ACC112 (cell line): Measurements from ENCODE around the gene COL4A3.

Source experiments
- H2AFZ ChIP-seq: fragments of 200-600 bp; sonication (generic); one replicate; pipeline ENCODE4 v1.6.0; 2017; ENCODE audit warnings: antibody characterized with exemption, low read length; ENCODE audit not compliant: unreplicated experiment
- H3K27ac ChIP-seq: fragments of 200-600 bp; sonication (generic); 2 replicates; pipeline ENCODE4 v1.5.1; 2014; ENCODE audit warnings: low read depth, mild to moderate bottlenecking, antibody characterized with exemption, low read length, moderate library complexity
- H3K27me3 ChIP-seq: fragments of 200-600 bp; sonication (generic); 2 replicates; pipeline ENCODE4 v1.6.1; 2014; ENCODE audit warnings: mild to moderate bottlenecking, antibody characterized with exemption, low read length, moderate library complexity, mixed read lengths; ENCODE audit not compliant: insufficient read depth
- H3K36me3 ChIP-seq: fragments of 200-600 bp; sonication (generic); 2 replicates; pipeline ENCODE4 v1.6.1; 2016; ENCODE audit warnings: mild to moderate bottlenecking, antibody characterized with exemption, low read length, moderate library complexity, mixed read lengths; ENCODE audit not compliant: insufficient read depth
- H3K4me1 ChIP-seq: fragments of 200-600 bp; sonication (generic); one replicate; pipeline ENCODE4 v1.6.1; 2016; ENCODE audit warnings: low read length, mixed read lengths; ENCODE audit not compliant: insufficient read depth, unreplicated experiment, control insufficient read depth
- H3K4me3 ChIP-seq: fragments of 200-600 bp; sonication (generic); 2 replicates; pipeline ENCODE4 v1.5.1; 2014; ENCODE audit warnings: mild to moderate bottlenecking, low read depth, low read length
- H3K79me2 ChIP-seq: fragments of 200-600 bp; sonication (generic); one replicate; pipeline ENCODE4 v1.6.0; 2016; ENCODE audit warnings: low read length; ENCODE audit not compliant: control insufficient read depth, unreplicated experiment, insufficient read depth

Gene COL4A3

GRCh38 chr2:227134591-227134990 is 29.8 kb upstream of the COL4A3 start:
- Histone ChIP-seq H2AFZ (no peak overlapping the region), H3K27me3 (no peaks in the 10 kb centered on the region), H3K79me2 (no peaks in the 10 kb centered on the region), H3K4me1 (peaks cover 5% of the 10 kb centered on the region), H3K36me3 (no peaks in the 10 kb centered on the region), H3K27ac (no peak overlapping the region), H3K4me3 (no peak overlapping the region)

- no peak overlapping the region for H3K4me3 ChIP-seq
- no peaks in the 10 kb centered on the region for H3K79me2 ChIP-seq
- no peak overlapping the region for H2AFZ ChIP-seq
- H3K27ac ChIP-seq, result no peak overlapping the region
- no peaks in the 10 kb centered on the region for H3K27me3 ChIP-seq
- no peaks in the 10 kb centered on the region for H3K36me3 ChIP-seq
- H3K4me1 ChIP-seq, result peaks cover under 1% of the 10 kb centered on the region
These were observed 23.1 kb upstream of the COL4A3 start for GRCh38 chr2:227141301-227141700.

GRCh38 chr2:227143895-227144294 is 20.5 kb upstream of the COL4A3 start:
- no peak overlapping the region for H3K4me3 ChIP-seq
- no peaks in the 10 kb centered on the region for H3K79me2 ChIP-seq
- no peaks in the 10 kb centered on the region for H3K36me3 ChIP-seq
- no peak overlapping the region for H3K27ac ChIP-seq
- H2AFZ ChIP-seq, result no peak overlapping the region
- H3K27me3 ChIP-seq, result no peaks in the 10 kb centered on the region
- peaks cover 14% of the 10 kb centered on the region for H3K4me1 ChIP-seq

GRCh38 chr2:227146456-227146855 is 18.0 kb upstream of the COL4A3 start:
- Histone ChIP-seq H3K27me3 (no peaks in the 10 kb centered on the region), H3K36me3 (no peaks in the 10 kb centered on the region), H3K79me2 (no peaks in the 10 kb centered on the region), H2AFZ (peak overlapping the region; percentile 48), H3K27ac (peak overlapping the region; percentile 75), H3K4me1 (peaks cover 14% of the 10 kb centered on the region), H3K4me3 (peak overlapping the region; percentile 49; the same call in 1 of the 2 replicates)

- Histone ChIP-seq H3K27ac (peak overlapping the region; percentile 75), H2AFZ (peak overlapping the region; percentile 77), H3K27me3 (no peaks in the 10 kb centered on the region), H3K36me3 (no peaks in the 10 kb centered on the region), H3K79me2 (no peaks in the 10 kb centered on the region), H3K4me1 (peaks cover 15% of the 10 kb centered on the region), H3K4me3 (peak overlapping the region; percentile 49; the same call in 1 of the 2 replicates)
These were observed 17.4 kb upstream of the COL4A3 start for GRCh38 chr2:227147023-227147422.

GRCh38 chr2:227148106-227148505 is 16.3 kb upstream of the COL4A3 start:
- Histone ChIP-seq H3K27ac (peak overlapping the region; percentile 29), H3K4me1 (peaks cover 24% of the 10 kb centered on the region), H3K4me3 (no peak overlapping the region), H3K27me3 (no peaks in the 10 kb centered on the region), H2AFZ (no peak overlapping the region), H3K36me3 (no peaks in the 10 kb centered on the region), H3K79me2 (no peaks in the 10 kb centered on the region)

GRCh38 chr2:227150222-227150936 is 14.0 kb upstream of the COL4A3 start:
- H3K27ac ChIP-seq, result no peak overlapping the region
- H2AFZ ChIP-seq, result no peak overlapping the region
- H3K4me3 ChIP-seq, result no peak overlapping the region
- H3K27me3 ChIP-seq, result no peaks in the 10 kb centered on the region
- peaks cover 46% of the 10 kb centered on the region for H3K4me1 ChIP-seq
- no peaks in the 10 kb centered on the region for H3K36me3 ChIP-seq
- no peaks in the 10 kb centered on the region for H3K79me2 ChIP-seq

GRCh38 chr2:227152093-227152766 is 12.2 kb upstream of the COL4A3 start:
- H3K4me3 ChIP-seq, result no peak overlapping the region
- H3K79me2 ChIP-seq, result no peaks in the 10 kb centered on the region
- H2AFZ ChIP-seq, result no peak overlapping the region
- H3K27ac ChIP-seq, result no peak overlapping the region
- H3K36me3 ChIP-seq, result no peaks in the 10 kb centered on the region
- H3K27me3 ChIP-seq, result no peaks in the 10 kb centered on the region
- peaks cover 43% of the 10 kb centered on the region for H3K4me1 ChIP-seq

GRCh38 chr2:227153307-227153706 is 11.1 kb upstream of the COL4A3 start:
- peaks cover 40% of the 10 kb centered on the region for H3K4me1 ChIP-seq
- H3K27me3 ChIP-seq, result no peaks in the 10 kb centered on the region
- H2AFZ ChIP-seq, result peak overlapping the region; percentile 3
- H3K79me2 ChIP-seq, result no peaks in the 10 kb centered on the region
- peak overlapping the region; percentile 58 for H3K27ac ChIP-seq
- no peaks in the 10 kb centered on the region for H3K36me3 ChIP-seq
- no peak overlapping the region; the same call in 1 of the 2 replicates for H3K4me3 ChIP-seq

GRCh38 chr2:227153758-227154486 is 10.5 kb upstream of the COL4A3 start:
- H3K79me2 ChIP-seq, result no peaks in the 10 kb centered on the region
- peaks cover 40% of the 10 kb centered on the region for H3K4me1 ChIP-seq
- peak overlapping the region; percentile 58 for H3K27ac ChIP-seq
- no peaks in the 10 kb centered on the region for H3K27me3 ChIP-seq
- peak overlapping the region; percentile 29 for H2AFZ ChIP-seq
- no peaks in the 10 kb centered on the region for H3K36me3 ChIP-seq
- peak overlapping the region; percentile 36; the same call in 1 of the 2 replicates for H3K4me3 ChIP-seq
